C4-2B (cell line): ENCODE data around the gene LMF1.

Experiments used
- CTCF ChIP-seq: fragments of 450-650 bp; conservative IDR thresholded peaks from 2 replicates; pipeline ENCODE4 v1.5.1; 2017; ENCODE audit warnings: mild to moderate bottlenecking
- ZFX ChIP-seq: fragments of 450-650 bp; IDR thresholded peaks from 2 replicates; pipeline ENCODE4 v1.6.1; 2017

GRCh38 chr16:910181-910580 is 60.6 kb downstream of the LMF1 start:
- TF ChIP-seq CTCF = no peak
- no peak for TF ChIP-seq ZFX
